ENCODE results near the gene CHTF18. TPM values are rescaled to one million over a fixed set of nuclear protein-coding genes. Genes with fewer than 3 reads are reported as not detected.
"Not testable (repeated sequence)": the region's sequence is repeated elsewhere in the genome, so short reads cannot be mapped to it uniquely, and the experiment has no call there.

CHTF18 gene
- total RNA-seq, 1 experiment from 2014 or later: 22.6 TPM

GRCh38 chr16:824601-825000 lies 36.2 kb downstream of the CHTF18 start:
- H3K27me3 ChIP-seq: peaks cover 11% of the 10 kb centered on the region
- no peak overlapping the region for H3K4me3 ChIP-seq
- DNase-seq: no peak
- no peaks in the 10 kb centered on the region for H3K36me3 ChIP-seq
- H3K9me3 ChIP-seq: no peaks in the 10 kb centered on the region

- Histone ChIP-seq H3K27me3 (peaks cover 9% of the 10 kb centered on the region), H3K9me3 (no peaks in the 10 kb centered on the region), H3K4me3 (no peak overlapping the region), H3K36me3 (no peaks in the 10 kb centered on the region)
- DNase-seq: peak; percentile 18
Measured at GRCh38 chr16:825341-826061, 37.1 kb downstream of the CHTF18 start.

GRCh38 chr16:827513-827912 lies 39.1 kb downstream of the CHTF18 start:
- no peaks in the 10 kb centered on the region for H3K9me3 ChIP-seq
- no peaks in the 10 kb centered on the region for H3K36me3 ChIP-seq
- H3K27me3 ChIP-seq: peaks cover 8% of the 10 kb centered on the region; the same call in 1 of the 2 replicates
- no peak overlapping the region for H3K4me3 ChIP-seq
- DNase-seq: no peak

- no peak overlapping the region for H3K4me3 ChIP-seq
- no peak for DNase-seq
- H3K27me3 ChIP-seq: peaks cover 20% of the 10 kb centered on the region
- peaks cover 1% of the 10 kb centered on the region; the same call in 1 of the 2 replicates for H3K9me3 ChIP-seq
- H3K36me3 ChIP-seq: no peaks in the 10 kb centered on the region
Measured at GRCh38 chr16:828891-829290, 40.5 kb downstream of the CHTF18 start.

- H3K36me3 ChIP-seq: no peaks in the 10 kb centered on the region
- peaks cover 7% of the 10 kb centered on the region; the same call in 1 of the 2 replicates for H3K9me3 ChIP-seq
- no peak overlapping the region for H3K4me3 ChIP-seq
- H3K27me3 ChIP-seq: peaks cover 20% of the 10 kb centered on the region
- no peak for DNase-seq
Measured at GRCh38 chr16:830107-830870, 41.9 kb downstream of the CHTF18 start.

- H3K9me3 ChIP-seq: peaks cover 11% of the 10 kb centered on the region
- no peak for DNase-seq
- no peaks in the 10 kb centered on the region for H3K36me3 ChIP-seq
Measured at GRCh38 chr16:830871-831570, 42.6 kb downstream of the CHTF18 start.

GRCh38 chr16:831571-832413 lies 43.4 kb downstream of the CHTF18 start:
- peaks cover 14% of the 10 kb centered on the region for H3K27me3 ChIP-seq
- H3K36me3 ChIP-seq: no peaks in the 10 kb centered on the region
- peaks cover 19% of the 10 kb centered on the region for H3K9me3 ChIP-seq
- no peak for DNase-seq
- no peak overlapping the region for H3K4me3 ChIP-seq

More at GRCh38 chr16:830871-831570, 42.6 kb downstream of the CHTF18 start:
- Histone ChIP-seq H3K4me3 (no peak overlapping the region), H3K27me3 (peaks cover 14% of the 10 kb centered on the region)

GRCh38 chr16:832652-833336 lies 44.4 kb downstream of the CHTF18 start:
- Histone ChIP-seq H3K36me3 (no peaks in the 10 kb centered on the region), H3K4me3 (no peak overlapping the region), H3K27me3 (peaks cover 14% of the 10 kb centered on the region), H3K9me3 (peaks cover 22% of the 10 kb centered on the region)
- DNase-seq: no peak

- Histone ChIP-seq H3K27me3 (peaks cover 14% of the 10 kb centered on the region), H3K9me3 (peaks cover 22% of the 10 kb centered on the region), H3K4me3 (no peak overlapping the region), H3K36me3 (no peaks in the 10 kb centered on the region)
- no peak for DNase-seq
Measured at GRCh38 chr16:833411-833810, 45.0 kb downstream of the CHTF18 start.

GRCh38 chr16:835373-835772 lies 47.0 kb downstream of the CHTF18 start:
- Histone ChIP-seq H3K4me3 (no peak overlapping the region), H3K36me3 (no peaks in the 10 kb centered on the region), H3K9me3 (peaks cover 22% of the 10 kb centered on the region), H3K27me3 (peaks cover 14% of the 10 kb centered on the region)
- DNase-seq: no peak

- H3K4me3 ChIP-seq: no peak overlapping the region
- no peak for DNase-seq
- peaks cover 22% of the 10 kb centered on the region for H3K9me3 ChIP-seq
- peaks cover 14% of the 10 kb centered on the region for H3K27me3 ChIP-seq
- H3K36me3 ChIP-seq: no peaks in the 10 kb centered on the region
Measured at GRCh38 chr16:836221-836620, 47.8 kb downstream of the CHTF18 start.

GRCh38 chr16:836822-837221 lies 48.4 kb downstream of the CHTF18 start:
- H3K27me3 ChIP-seq: peaks cover 14% of the 10 kb centered on the region
- H3K4me3 ChIP-seq, DNase-seq, H3K36me3 ChIP-seq: not testable (repeated sequence)
- peaks cover 22% of the 10 kb centered on the region for H3K9me3 ChIP-seq

- Histone ChIP-seq H3K36me3 (no peaks in the 10 kb centered on the region), H3K9me3 (peaks cover 22% of the 10 kb centered on the region), H3K4me3 (no peak overlapping the region), H3K27me3 (peaks cover 2% of the 10 kb centered on the region)
- no peak for DNase-seq
Measured at GRCh38 chr16:838741-839140, 50.3 kb downstream of the CHTF18 start.

GRCh38 chr16:839643-840408 lies 51.4 kb downstream of the CHTF18 start:
- Histone ChIP-seq H3K27me3 (peaks cover 4% of the 10 kb centered on the region; the same call in 1 of the 2 replicates), H3K9me3 (peaks cover 16% of the 10 kb centered on the region), H3K4me3 (no peak overlapping the region), H3K36me3 (no peaks in the 10 kb centered on the region)
- no peak for DNase-seq

Data from MG63 (cell line).